ENCODE results near the gene STRADA. TPM values are rescaled to one million over a fixed set of nuclear protein-coding genes. Genes with fewer than 3 reads are reported as not detected.

STRADA gene
- total and polyA plus RNA-seq, 10 of the 15 experiments (the other 5 are each of a cell fraction or from before 2014, with no cell fraction given), result 13.3 to 54.1 (median 44.0) TPM

DNA sequence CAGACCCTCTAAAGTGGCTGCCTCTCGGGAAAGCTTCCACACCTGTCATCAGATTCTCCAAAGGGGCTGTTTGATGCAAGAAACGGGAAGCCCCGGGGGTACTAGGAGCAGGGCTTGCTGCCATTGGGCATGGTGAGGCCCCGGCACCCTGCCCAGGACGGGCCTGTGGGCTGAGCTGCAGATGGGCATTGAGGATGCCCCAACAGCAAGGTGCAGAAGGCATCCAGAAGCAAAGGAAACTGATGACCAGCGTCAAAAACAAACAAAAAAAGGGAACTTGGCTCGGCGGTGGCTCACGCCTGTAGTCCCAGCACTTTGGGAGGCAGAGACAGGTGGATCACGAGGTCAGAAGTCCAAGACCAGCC, 40.2 kb downstream of the STRADA start (continued):
- TF ChIP-seq, protein P1, sequence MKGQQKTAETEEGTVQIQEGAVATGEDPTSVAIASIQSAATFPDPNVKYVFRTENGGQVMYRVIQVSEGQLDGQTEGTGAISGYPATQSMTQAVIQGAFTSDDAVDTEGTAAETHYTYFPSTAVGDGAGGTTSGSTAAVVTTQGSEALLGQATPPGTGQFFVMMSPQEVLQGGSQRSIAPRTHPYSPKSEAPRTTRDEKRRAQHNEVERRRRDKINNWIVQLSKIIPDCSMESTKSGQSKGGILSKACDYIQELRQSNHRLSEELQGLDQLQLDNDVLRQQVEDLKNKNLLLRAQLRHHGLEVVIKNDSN (IDR thresholded peaks at IDR 0.05; ENCODE audit: borderline replicate concordance, extremely low read length, insufficient read depth, low read depth, low read length), result no peak
- TF ChIP-seq, protein P2, sequence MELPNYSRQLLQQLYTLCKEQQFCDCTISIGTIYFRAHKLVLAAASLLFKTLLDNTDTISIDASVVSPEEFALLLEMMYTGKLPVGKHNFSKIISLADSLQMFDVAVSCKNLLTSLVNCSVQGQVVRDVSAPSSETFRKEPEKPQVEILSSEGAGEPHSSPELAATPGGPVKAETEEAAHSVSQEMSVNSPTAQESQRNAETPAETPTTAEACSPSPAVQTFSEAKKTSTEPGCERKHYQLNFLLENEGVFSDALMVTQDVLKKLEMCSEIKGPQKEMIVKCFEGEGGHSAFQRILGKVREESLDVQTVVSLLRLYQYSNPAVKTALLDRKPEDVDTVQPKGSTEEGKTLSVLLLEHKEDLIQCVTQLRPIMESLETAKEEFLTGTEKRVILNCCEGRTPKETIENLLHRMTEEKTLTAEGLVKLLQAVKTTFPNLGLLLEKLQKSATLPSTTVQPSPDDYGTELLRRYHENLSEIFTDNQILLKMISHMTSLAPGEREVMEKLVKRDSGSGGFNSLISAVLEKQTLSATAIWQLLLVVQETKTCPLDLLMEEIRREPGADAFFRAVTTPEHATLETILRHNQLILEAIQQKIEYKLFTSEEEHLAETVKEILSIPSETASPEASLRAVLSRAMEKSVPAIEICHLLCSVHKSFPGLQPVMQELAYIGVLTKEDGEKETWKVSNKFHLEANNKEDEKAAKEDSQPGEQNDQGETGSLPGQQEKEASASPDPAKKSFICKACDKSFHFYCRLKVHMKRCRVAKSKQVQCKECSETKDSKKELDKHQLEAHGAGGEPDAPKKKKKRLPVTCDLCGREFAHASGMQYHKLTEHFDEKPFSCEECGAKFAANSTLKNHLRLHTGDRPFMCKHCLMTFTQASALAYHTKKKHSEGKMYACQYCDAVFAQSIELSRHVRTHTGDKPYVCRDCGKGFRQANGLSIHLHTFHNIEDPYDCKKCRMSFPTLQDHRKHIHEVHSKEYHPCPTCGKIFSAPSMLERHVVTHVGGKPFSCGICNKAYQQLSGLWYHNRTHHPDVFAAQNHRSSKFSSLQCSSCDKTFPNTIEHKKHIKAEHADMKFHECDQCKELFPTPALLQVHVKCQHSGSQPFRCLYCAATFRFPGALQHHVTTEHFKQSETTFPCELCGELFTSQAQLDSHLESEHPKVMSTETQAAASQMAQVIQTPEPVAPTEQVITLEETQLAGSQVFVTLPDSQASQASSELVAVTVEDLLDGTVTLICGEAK (IDR thresholded peaks at IDR 0.05; ENCODE audit: borderline replicate concordance), result no peak
- no peak for TF ChIP-seq GABPA (IDR thresholded peaks at IDR 0.05; ENCODE audit: low read depth)
- TF ChIP-seq, protein P3, sequence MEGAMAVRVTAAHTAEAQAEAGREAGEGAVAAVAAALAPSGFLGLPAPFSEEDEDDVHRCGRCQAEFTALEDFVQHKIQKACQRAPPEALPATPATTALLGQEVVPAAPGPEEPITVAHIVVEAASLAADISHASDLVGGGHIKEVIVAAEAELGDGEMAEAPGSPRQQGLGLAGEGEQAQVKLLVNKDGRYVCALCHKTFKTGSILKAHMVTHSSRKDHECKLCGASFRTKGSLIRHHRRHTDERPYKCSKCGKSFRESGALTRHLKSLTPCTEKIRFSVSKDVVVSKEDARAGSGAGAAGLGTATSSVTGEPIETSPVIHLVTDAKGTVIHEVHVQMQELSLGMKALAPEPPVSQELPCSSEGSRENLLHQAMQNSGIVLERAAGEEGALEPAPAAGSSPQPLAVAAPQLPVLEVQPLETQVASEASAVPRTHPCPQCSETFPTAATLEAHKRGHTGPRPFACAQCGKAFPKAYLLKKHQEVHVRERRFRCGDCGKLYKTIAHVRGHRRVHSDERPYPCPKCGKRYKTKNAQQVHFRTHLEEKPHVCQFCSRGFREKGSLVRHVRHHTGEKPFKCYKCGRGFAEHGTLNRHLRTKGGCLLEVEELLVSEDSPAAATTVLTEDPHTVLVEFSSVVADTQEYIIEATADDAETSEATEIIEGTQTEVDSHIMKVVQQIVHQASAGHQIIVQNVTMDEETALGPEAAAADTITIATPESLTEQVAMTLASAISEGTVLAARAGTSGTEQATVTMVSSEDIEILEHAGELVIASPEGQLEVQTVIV (IDR thresholded peaks at IDR 0.05; ENCODE audit: borderline replicate concordance, partially characterized antibody), result no peak
- peak; percentile 63 for TF ChIP-seq LARP7 (IDR thresholded peaks at IDR 0.05)
- TF ChIP-seq, protein P4, sequence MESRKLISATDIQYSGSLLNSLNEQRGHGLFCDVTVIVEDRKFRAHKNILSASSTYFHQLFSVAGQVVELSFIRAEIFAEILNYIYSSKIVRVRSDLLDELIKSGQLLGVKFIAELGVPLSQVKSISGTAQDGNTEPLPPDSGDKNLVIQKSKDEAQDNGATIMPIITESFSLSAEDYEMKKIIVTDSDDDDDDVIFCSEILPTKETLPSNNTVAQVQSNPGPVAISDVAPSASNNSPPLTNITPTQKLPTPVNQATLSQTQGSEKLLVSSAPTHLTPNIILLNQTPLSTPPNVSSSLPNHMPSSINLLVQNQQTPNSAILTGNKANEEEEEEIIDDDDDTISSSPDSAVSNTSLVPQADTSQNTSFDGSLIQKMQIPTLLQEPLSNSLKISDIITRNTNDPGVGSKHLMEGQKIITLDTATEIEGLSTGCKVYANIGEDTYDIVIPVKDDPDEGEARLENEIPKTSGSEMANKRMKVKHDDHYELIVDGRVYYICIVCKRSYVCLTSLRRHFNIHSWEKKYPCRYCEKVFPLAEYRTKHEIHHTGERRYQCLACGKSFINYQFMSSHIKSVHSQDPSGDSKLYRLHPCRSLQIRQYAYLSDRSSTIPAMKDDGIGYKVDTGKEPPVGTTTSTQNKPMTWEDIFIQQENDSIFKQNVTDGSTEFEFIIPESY (IDR thresholded peaks at IDR 0.05), result no peak
- no peak for TF ChIP-seq HDAC2 (IDR thresholded peaks at IDR 0.05)
- TF ChIP-seq, protein P5, sequence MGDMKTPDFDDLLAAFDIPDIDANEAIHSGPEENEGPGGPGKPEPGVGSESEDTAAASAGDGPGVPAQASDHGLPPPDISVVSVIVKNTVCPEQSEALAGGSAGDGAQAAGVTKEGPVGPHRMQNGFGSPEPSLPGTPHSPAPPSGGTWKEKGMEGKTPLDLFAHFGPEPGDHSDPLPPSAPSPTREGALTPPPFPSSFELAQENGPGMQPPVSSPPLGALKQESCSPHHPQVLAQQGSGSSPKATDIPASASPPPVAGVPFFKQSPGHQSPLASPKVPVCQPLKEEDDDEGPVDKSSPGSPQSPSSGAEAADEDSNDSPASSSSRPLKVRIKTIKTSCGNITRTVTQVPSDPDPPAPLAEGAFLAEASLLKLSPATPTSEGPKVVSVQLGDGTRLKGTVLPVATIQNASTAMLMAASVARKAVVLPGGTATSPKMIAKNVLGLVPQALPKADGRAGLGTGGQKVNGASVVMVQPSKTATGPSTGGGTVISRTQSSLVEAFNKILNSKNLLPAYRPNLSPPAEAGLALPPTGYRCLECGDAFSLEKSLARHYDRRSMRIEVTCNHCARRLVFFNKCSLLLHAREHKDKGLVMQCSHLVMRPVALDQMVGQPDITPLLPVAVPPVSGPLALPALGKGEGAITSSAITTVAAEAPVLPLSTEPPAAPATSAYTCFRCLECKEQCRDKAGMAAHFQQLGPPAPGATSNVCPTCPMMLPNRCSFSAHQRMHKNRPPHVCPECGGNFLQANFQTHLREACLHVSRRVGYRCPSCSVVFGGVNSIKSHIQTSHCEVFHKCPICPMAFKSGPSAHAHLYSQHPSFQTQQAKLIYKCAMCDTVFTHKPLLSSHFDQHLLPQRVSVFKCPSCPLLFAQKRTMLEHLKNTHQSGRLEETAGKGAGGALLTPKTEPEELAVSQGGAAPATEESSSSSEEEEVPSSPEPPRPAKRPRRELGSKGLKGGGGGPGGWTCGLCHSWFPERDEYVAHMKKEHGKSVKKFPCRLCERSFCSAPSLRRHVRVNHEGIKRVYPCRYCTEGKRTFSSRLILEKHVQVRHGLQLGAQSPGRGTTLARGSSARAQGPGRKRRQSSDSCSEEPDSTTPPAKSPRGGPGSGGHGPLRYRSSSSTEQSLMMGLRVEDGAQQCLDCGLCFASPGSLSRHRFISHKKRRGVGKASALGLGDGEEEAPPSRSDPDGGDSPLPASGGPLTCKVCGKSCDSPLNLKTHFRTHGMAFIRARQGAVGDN (IDR thresholded peaks at IDR 0.05), result no peak
- TF ChIP-seq, protein P6, sequence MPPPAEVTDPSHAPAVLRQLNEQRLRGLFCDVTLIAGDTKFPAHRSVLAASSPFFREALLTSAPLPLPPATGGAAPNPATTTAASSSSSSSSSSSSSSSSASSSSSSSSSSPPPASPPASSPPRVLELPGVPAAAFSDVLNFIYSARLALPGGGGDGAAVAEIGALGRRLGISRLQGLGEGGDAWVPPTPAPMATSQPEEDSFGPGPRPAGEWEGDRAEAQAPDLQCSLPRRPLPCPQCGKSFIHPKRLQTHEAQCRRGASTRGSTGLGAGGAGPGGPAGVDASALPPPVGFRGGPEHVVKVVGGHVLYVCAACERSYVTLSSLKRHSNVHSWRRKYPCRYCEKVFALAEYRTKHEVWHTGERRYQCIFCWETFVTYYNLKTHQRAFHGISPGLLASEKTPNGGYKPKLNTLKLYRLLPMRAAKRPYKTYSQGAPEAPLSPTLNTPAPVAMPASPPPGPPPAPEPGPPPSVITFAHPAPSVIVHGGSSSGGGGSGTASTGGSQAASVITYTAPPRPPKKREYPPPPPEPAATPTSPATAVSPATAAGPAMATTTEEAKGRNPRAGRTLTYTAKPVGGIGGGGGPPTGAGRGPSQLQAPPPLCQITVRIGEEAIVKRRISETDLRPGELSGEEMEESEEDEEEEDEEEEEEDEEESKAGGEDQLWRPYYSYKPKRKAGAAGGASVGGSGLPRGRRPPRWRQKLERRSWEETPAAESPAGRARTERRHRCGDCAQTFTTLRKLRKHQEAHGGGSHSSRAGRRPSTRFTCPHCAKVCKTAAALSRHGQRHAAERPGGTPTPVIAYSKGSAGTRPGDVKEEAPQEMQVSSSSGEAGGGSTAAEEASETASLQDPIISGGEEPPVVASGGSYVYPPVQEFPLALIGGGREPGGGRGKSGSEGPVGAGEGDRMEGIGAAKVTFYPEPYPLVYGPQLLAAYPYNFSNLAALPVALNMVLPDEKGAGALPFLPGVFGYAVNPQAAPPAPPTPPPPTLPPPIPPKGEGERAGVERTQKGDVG (CRISPR knock-in tag; IDR thresholded peaks at IDR 0.05), result no peak
- TF ChIP-seq DPF2 (IDR thresholded peaks at IDR 0.05), result no peak
- no peak for TF ChIP-seq CHD4 (IDR thresholded peaks at IDR 0.05)
- peak; percentile 0; the same call in 1 of the 2 replicates for TF ChIP-seq CHD2 (IDR thresholded peaks at IDR 0.05; ENCODE audit: borderline replicate concordance, low read depth, low read length)
